CD14-positive monocyte (primary cell): ENCODE measurements around the gene SLC37A1. TPM values are rescaled to one million over a fixed set of nuclear protein-coding genes. Genes with fewer than 3 reads are reported as not detected.

ENCODE experiments used
- DNase-seq, 3 donors: peaks; one replicate each; pipeline ENCODE4 v3.0.0-alpha.2; 2011 to 2022
- H2AFZ ChIP-seq: 2 replicates; pipeline ENCODE4 v1.6.0; 2012; ENCODE audit warnings: mild to moderate bottlenecking, low read depth, low read length, inconsistent platforms; ENCODE audit not compliant: insufficient read depth, poor library complexity, severe bottlenecking
- H3K27ac ChIP-seq, 2 donors: 1 replicate in 1 of 2; 2 replicates in 1 of 2; pipeline ENCODE4 v1.5.1; 2012 to 2013; ENCODE audit warnings: low read length in 2 of 2, control low read depth in 1 of 2, inconsistent platforms in 1 of 2, low read depth in 1 of 2, mild to moderate bottlenecking in 1 of 2
- H3K27me3 ChIP-seq, 2 donors: one replicate each; pipeline versions ENCODE4 v1.6.0 to v1.6.1; 2011 to 2013; ENCODE audit warnings: low read length in 2 of 2; ENCODE audit not compliant: control insufficient read depth in 2 of 2, insufficient read depth in 2 of 2
- H3K36me3 ChIP-seq, 2 donors: replicated peaks in 1 of 2; 1 replicate in 1 of 2; 2 replicates in 1 of 2; pipeline versions ENCODE4 v1.5.1 to v1.6.1; 2012 to 2013; ENCODE audit warnings: low read length in 2 of 2, control low read depth in 1 of 2, inconsistent platforms in 1 of 2, mild to moderate bottlenecking in 1 of 2; ENCODE audit not compliant: insufficient read depth in 2 of 2, control insufficient read depth in 1 of 2
- H3K4me1 ChIP-seq, 2 donors: 1 replicate in 1 of 2; 2 replicates in 1 of 2; pipeline versions ENCODE4 v1.5.1 to v1.6.1; 2012 to 2013; ENCODE audit warnings: low read length in 2 of 2, control low read depth in 1 of 2, inconsistent platforms in 1 of 2, mild to moderate bottlenecking in 1 of 2, moderate library complexity in 1 of 2; ENCODE audit not compliant: insufficient read depth in 2 of 2, control insufficient read depth in 1 of 2
- H3K4me2 ChIP-seq: replicated peaks from 2 replicates; pipeline ENCODE3; 2012; ENCODE audit warnings: low read length, moderate library complexity, mild to moderate bottlenecking; ENCODE audit not compliant: poor library complexity, severe bottlenecking; ENCODE audit errors: extremely low read depth
- H3K4me3 ChIP-seq, 3 experiments: fragments of 200-600 bp in 1 of 3; sonication (generic) in 1 of 3; replicated peaks in 1 of 3; 1 replicate in 2 of 3; 2 replicates in 1 of 3; pipeline ENCODE4 v1.5.1; 2011 to 2013; ENCODE audit warnings: low read length in 3 of 3, mild to moderate bottlenecking in 3 of 3, control low read depth in 2 of 3, low read depth in 2 of 3, inconsistent platforms in 1 of 3, moderate library complexity in 1 of 3
- H3K79me2 ChIP-seq: 2 replicates; pipeline ENCODE4 v1.6.0; 2012; ENCODE audit warnings: mild to moderate bottlenecking, control low read depth, inconsistent platforms, low read length, moderate library complexity; ENCODE audit not compliant: insufficient read depth
- H3K9ac ChIP-seq: 2 replicates; pipeline ENCODE4 v1.6.0; 2017; ENCODE audit warnings: low read length, mild to moderate bottlenecking; ENCODE audit not compliant: insufficient read depth, poor library complexity, severe bottlenecking
- H3K9me3 ChIP-seq, 2 donors: replicated peaks in 1 of 2; 1 replicate in 1 of 2; 2 replicates in 1 of 2; pipeline versions ENCODE4 v1.5.1 to v1.6.1; 2012 to 2013; ENCODE audit warnings: low read length in 2 of 2, control low read depth in 1 of 2; ENCODE audit not compliant: control insufficient read depth in 1 of 2, insufficient read depth in 1 of 2
- H4K20me1 ChIP-seq: 2 replicates; pipeline ENCODE4 v1.6.0; 2012; ENCODE audit warnings: mild to moderate bottlenecking, low read length, control low read depth, moderate library complexity; ENCODE audit not compliant: insufficient read depth
- H3K27ac Mint-ChIP-seq, 7 donors: one replicate each; pipeline ENCODE4 v1.8.0; 2020; ENCODE audit warnings: mild to moderate bottlenecking in 7 of 7, mixed read lengths in 7 of 7, moderate library complexity in 6 of 7, inconsistent platforms in 2 of 7
- H3K27me3 Mint-ChIP-seq, 3 donors: one replicate each; pipeline ENCODE4 v1.8.0; 2021 to 2022; ENCODE audit warnings: low read depth in 3 of 3, mild to moderate bottlenecking in 3 of 3, mixed read lengths in 3 of 3, moderate library complexity in 3 of 3, inconsistent platforms in 1 of 3
- H3K36me3 Mint-ChIP-seq, 2 donors: one replicate each; pipeline ENCODE4 v1.8.0; 2020; ENCODE audit warnings: mixed read lengths in 2 of 2, inconsistent platforms in 1 of 2, mild to moderate bottlenecking in 1 of 2
- H3K4me1 Mint-ChIP-seq: one replicate; pipeline ENCODE4 v1.8.0; 2020; ENCODE audit warnings: mild to moderate bottlenecking, mixed read lengths
- H3K4me3 Mint-ChIP-seq, 2 donors: one replicate each; pipeline ENCODE4 v1.8.0; 2020; ENCODE audit warnings: mild to moderate bottlenecking in 2 of 2, mixed read lengths in 2 of 2, moderate library complexity in 1 of 2
- H3K9me3 Mint-ChIP-seq, 7 donors: one replicate each; pipeline ENCODE4 v1.8.0; 2020 to 2022; ENCODE audit warnings: mixed read lengths in 7 of 7, mild to moderate bottlenecking in 6 of 7, moderate library complexity in 6 of 7, inconsistent platforms in 2 of 7
- WGBS: methylation state at CpG from one replicate; pipeline ENCODE4 v1.1.5; 2013; ENCODE audit warnings: missing lambda C conversion rate; ENCODE audit not compliant: insufficient coverage; 5-methylcytosine and 5-hydroxymethylcytosine counted together
- intact Hi-C, 2 donors: fragments of 100-400 bp; cut with micrococcal nuclease; formaldehyde crosslinking; loops; one replicate each; pipeline versions ENCODE4 v1.15.0 to v1.15.1; 2023
- polyA plus RNA-seq, 3 donors: library from polyadenylated mRNA; depleted of rRNA in 1 of 3; unstranded in 2 of 3; stranded (reverse) in 1 of 3; fragments of 300-500 nt in 2 of 3; fragments of >200 nt in 1 of 3; fragmentation: Illumina TruSeq in 2 of 3; gene quantifications; 1 replicate in 2 of 3; 2 replicates in 1 of 3; pipeline ENCODE4 v1.2.3, GENCODE V29; 2012 to 2021
- TF ChIP-seq, protein P1 (sequence below): fragments of 200-600 bp; IDR thresholded peaks from one replicate; pipeline ENCODE4 v1.8.0; 2022; ENCODE audit warnings: antibody characterized with exemption, mild to moderate bottlenecking

Gene SLC37A1
- polyA plus RNA-seq, 3 donors: 2.7 to 12.4 (median 4.3) TPM

DNA sequence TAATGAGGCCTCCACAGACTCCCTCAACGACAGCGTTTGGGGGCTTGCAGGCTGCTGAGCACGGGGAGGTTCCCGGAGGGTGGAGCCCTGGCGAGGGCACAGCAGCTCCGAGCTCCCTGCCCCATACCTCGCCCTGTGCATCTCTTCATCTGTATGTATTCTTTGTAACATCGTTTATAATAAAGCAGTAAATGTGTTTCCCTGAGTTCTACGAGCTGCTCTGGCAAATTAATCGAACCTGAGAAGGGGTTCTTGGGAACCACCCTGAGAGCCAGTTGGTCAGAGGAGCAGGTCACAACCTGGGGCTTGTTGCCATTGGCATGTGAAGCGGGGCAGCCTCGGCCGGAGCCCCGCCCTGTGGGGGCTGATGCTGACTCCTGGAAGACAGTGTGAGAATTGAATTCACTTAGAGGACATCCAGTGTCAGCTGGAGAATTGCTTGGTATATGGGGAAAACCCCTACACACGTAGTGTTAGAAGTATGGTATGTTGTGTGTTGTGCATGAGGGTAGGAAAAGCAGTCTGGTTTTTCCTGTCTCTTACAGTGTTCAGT is 11.5 kb downstream of the SLC37A1 start:
- H3K9me3 Mint-ChIP-seq: no peaks in the 10 kb centered on the region
- no peaks in the 10 kb centered on the region for H4K20me1 ChIP-seq
- H3K9me3 ChIP-seq: no peaks in the 10 kb centered on the region
- TF ChIP-seq, protein P1, sequence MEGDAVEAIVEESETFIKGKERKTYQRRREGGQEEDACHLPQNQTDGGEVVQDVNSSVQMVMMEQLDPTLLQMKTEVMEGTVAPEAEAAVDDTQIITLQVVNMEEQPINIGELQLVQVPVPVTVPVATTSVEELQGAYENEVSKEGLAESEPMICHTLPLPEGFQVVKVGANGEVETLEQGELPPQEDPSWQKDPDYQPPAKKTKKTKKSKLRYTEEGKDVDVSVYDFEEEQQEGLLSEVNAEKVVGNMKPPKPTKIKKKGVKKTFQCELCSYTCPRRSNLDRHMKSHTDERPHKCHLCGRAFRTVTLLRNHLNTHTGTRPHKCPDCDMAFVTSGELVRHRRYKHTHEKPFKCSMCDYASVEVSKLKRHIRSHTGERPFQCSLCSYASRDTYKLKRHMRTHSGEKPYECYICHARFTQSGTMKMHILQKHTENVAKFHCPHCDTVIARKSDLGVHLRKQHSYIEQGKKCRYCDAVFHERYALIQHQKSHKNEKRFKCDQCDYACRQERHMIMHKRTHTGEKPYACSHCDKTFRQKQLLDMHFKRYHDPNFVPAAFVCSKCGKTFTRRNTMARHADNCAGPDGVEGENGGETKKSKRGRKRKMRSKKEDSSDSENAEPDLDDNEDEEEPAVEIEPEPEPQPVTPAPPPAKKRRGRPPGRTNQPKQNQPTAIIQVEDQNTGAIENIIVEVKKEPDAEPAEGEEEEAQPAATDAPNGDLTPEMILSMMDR: no peak
- H3K4me1 Mint-ChIP-seq: peaks cover 33% of the 10 kb centered on the region
- peaks cover 26 to 29% of the 10 kb centered on the region in 2 donors for H3K4me1 ChIP-seq
- peaks cover 0 to 3% (median 2%) of the 10 kb centered on the region in 3 donors for H3K27me3 Mint-ChIP-seq
- peak overlapping the region; percentile 47 to 59 for H3K4me3 Mint-ChIP-seq
- DNase-seq: no peak
- no peaks in the 10 kb centered on the region for H3K27me3 ChIP-seq
- intact Hi-C loops: loop anchor here in 1 of 2 donors (10.0 kb wide), 1 partner anchor 220 kb away; no protein-coding TSS in a partner anchor
- H3K36me3 ChIP-seq: peaks cover 17 to 64% of the 10 kb centered on the region in 2 donors
- H3K4me2 ChIP-seq: peak overlapping the region; percentile 11
- H3K9ac ChIP-seq: no peak overlapping the region
- H3K4me3 ChIP-seq: peak overlapping the region in 1 of 3 experiments; percentile 4
- no peak overlapping the region for H2AFZ ChIP-seq
- peaks cover 51 to 76% of the 10 kb centered on the region in 2 donors for H3K36me3 Mint-ChIP-seq
- no peaks in the 10 kb centered on the region for H3K79me2 ChIP-seq
- WGBS: 65% methylated on average over 6 of the region's 15 CpGs
- H3K27ac Mint-ChIP-seq: peak overlapping the region in 6 of 7 donors; percentile 2 to 78 (median 50)
- H3K27ac ChIP-seq: peak overlapping the region in 1 of 2 donors; percentile 6

GRCh38 chr21:42525676-42526378 is 12.2 kb downstream of the SLC37A1 start:
- Mint-ChIP-seq H3K36me3 (peaks cover 47 to 75% of the 10 kb centered on the region in 2 donors), H3K4me1 (peaks cover 33% of the 10 kb centered on the region), H3K27ac (peak overlapping the region in 1 of 7 donors; percentile 73), H3K27me3 (peaks cover 0 to 3% (median 2%) of the 10 kb centered on the region in 3 donors), H3K4me3 (no peak overlapping the region), H3K9me3 (peaks cover 0 to 2% (median 0%) of the 10 kb centered on the region in 7 donors)
- TF ChIP-seq, protein P1: no peak
- no peak overlapping the region for H3K9ac ChIP-seq
- intact Hi-C loops: loop anchor here in 1 of 2 donors (10.0 kb wide), 1 partner anchor 221 kb away; no protein-coding TSS in a partner anchor
- no peak overlapping the region for H3K4me2 ChIP-seq
- H3K27ac ChIP-seq: no peak overlapping the region
- no peaks in the 10 kb centered on the region for H3K79me2 ChIP-seq
- H3K27me3 ChIP-seq: no peaks in the 10 kb centered on the region
- DNase-seq: no peak
- peaks cover 26 to 29% of the 10 kb centered on the region in 2 donors for H3K4me1 ChIP-seq
- WGBS: 84% methylated on average over 4 of the region's 9 CpGs
- H3K4me3 ChIP-seq: no peak overlapping the region
- H3K36me3 ChIP-seq: peaks cover 17 to 64% of the 10 kb centered on the region in 2 donors
- no peak overlapping the region for H2AFZ ChIP-seq
- H3K9me3 ChIP-seq: no peaks in the 10 kb centered on the region
- no peaks in the 10 kb centered on the region for H4K20me1 ChIP-seq
